KMS-11 (cell line): ENCODE results near the gene EME1.

Source experiments
- H2AFZ ChIP-seq: fragments of 200-600 bp; sonication (generic); 2 replicates; pipeline ENCODE4 v1.6.1; 2016; ENCODE audit warnings: antibody characterized with exemption, mixed run types, low read depth
- H3K27ac ChIP-seq: fragments of 200-600 bp; sonication (generic); 2 replicates; pipeline ENCODE4 v1.6.1; 2016; ENCODE audit warnings: mild to moderate bottlenecking, mixed run types
- H3K27me3 ChIP-seq: fragments of 200-600 bp; sonication (generic); 2 replicates; pipeline ENCODE4 v1.6.1; 2017; ENCODE audit warnings: mild to moderate bottlenecking, low read depth, mixed run types, moderate library complexity; ENCODE audit not compliant: insufficient read depth
- H3K36me3 ChIP-seq: fragments of 200-600 bp; sonication (generic); 2 replicates; pipeline ENCODE4 v1.6.1; 2017; ENCODE audit warnings: mild to moderate bottlenecking, mixed run types; ENCODE audit not compliant: insufficient read depth
- H3K4me1 ChIP-seq: fragments of 200-600 bp; sonication (generic); 2 replicates; pipeline ENCODE4 v1.6.1; 2016; ENCODE audit warnings: mild to moderate bottlenecking, low read depth, mixed run types; ENCODE audit not compliant: poor library complexity, severe bottlenecking
- H3K4me2 ChIP-seq: fragments of 200-600 bp; sonication (generic); 2 replicates; pipeline ENCODE4 v1.7.0; 2016; ENCODE audit warnings: mild to moderate bottlenecking, mixed run types
- H3K4me3 ChIP-seq: fragments of 200-600 bp; sonication (generic); IDR thresholded peaks from 2 replicates; pipeline ENCODE4 v1.6.1; 2017; ENCODE audit warnings: low read depth, low read length, mixed read lengths; ENCODE audit not compliant: insufficient read depth
- H3K79me2 ChIP-seq: fragments of 200-600 bp; sonication (generic); 2 replicates; pipeline ENCODE4 v1.6.1; 2016; ENCODE audit warnings: low read depth, mixed run types; ENCODE audit not compliant: insufficient read depth
- H3K9ac ChIP-seq: fragments of 200-600 bp; sonication (generic); 2 replicates; pipeline ENCODE4 v1.6.1; 2016; ENCODE audit warnings: mild to moderate bottlenecking, mixed run types
- H4K20me1 ChIP-seq: fragments of 200-600 bp; sonication (generic); 2 replicates; pipeline ENCODE4 v1.6.1; 2016; ENCODE audit warnings: mild to moderate bottlenecking, mixed run types; ENCODE audit not compliant: insufficient read depth
- TF ChIP-seq, protein P1 (sequence below): fragments of 200-600 bp; sonication (generic); conservative IDR thresholded peaks from 2 replicates; pipeline ENCODE4 v1.6.1; 2017; ENCODE audit warnings: low read depth, mild to moderate bottlenecking, antibody characterized with exemption, low read length, moderate library complexity, mixed read lengths

EME1 gene

DNA sequence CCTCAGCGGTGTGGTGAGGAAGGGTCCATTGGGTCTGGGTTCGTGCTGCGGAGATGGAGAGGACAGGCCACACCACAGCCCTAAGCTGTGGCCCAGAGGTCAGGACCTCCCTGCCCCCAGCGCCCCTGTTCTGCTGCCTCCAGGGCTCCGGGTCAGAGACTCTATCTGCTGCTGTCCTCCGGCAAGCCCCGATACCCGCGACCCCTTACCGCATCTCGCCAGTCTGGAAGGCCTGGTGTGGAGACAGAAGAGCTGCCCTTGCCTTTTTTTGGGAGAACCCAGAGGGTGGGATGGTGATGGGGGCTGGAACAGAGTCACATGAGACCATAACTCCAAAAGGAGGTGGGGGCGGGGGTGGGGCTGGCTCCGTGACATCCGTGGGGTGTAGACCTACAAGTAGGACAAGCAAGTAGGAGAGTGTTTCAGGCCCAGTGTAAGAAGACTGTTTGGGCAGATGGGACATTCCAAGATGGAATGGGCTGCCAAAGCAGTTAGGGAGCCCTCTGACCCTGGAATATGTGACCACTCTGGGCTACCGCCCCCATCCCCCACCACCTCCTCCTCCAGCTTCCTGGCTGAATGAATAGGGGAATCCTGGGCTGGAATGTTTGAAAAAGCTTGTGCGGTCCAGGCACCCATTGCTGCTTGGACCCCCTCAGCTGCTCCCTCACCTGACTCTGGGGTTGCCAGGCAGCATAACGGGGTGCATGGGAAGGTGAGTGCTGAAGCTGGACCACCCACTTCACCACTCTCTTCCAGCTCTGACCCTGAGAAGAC is 25.7 kb upstream of the EME1 start:
- no peaks in the 10 kb centered on the region for H3K36me3 ChIP-seq
- H3K79me2 ChIP-seq: peaks cover 21% of the 10 kb centered on the region; the same call in 1 of the 2 replicates
- TF ChIP-seq, protein P1, sequence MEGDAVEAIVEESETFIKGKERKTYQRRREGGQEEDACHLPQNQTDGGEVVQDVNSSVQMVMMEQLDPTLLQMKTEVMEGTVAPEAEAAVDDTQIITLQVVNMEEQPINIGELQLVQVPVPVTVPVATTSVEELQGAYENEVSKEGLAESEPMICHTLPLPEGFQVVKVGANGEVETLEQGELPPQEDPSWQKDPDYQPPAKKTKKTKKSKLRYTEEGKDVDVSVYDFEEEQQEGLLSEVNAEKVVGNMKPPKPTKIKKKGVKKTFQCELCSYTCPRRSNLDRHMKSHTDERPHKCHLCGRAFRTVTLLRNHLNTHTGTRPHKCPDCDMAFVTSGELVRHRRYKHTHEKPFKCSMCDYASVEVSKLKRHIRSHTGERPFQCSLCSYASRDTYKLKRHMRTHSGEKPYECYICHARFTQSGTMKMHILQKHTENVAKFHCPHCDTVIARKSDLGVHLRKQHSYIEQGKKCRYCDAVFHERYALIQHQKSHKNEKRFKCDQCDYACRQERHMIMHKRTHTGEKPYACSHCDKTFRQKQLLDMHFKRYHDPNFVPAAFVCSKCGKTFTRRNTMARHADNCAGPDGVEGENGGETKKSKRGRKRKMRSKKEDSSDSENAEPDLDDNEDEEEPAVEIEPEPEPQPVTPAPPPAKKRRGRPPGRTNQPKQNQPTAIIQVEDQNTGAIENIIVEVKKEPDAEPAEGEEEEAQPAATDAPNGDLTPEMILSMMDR: no peak
- no peaks in the 10 kb centered on the region for H3K27me3 ChIP-seq
- H3K27ac ChIP-seq: no peak overlapping the region
- H3K4me2 ChIP-seq: peak overlapping the region; percentile 93
- peaks cover 7% of the 10 kb centered on the region for H3K4me1 ChIP-seq
- no peaks in the 10 kb centered on the region for H4K20me1 ChIP-seq
- H3K9ac ChIP-seq: peak overlapping the region; percentile 87; the same call in 1 of the 2 replicates
- H3K4me3 ChIP-seq: no peak overlapping the region
- no peak overlapping the region for H2AFZ ChIP-seq

DNA sequence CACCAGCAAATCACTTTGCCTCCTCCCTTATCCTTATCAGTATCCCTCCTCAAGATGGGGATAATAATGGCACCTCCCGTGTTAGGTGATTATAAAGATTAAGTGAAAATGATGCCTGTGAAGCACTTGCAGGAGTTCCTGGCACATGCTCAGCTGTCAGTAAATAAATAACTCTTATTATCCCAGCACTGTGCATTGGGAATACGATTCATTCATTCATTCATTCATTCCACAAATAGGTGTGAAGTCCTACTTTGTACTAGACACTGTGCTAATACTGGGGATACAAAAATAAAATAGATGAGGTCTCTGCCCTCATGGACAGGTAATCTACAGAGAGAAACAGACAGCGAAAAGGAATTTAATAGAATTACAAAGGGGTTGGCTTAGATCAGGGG is 25.1 kb upstream of the EME1 start:
- no peak overlapping the region for H3K4me2 ChIP-seq

DNA sequence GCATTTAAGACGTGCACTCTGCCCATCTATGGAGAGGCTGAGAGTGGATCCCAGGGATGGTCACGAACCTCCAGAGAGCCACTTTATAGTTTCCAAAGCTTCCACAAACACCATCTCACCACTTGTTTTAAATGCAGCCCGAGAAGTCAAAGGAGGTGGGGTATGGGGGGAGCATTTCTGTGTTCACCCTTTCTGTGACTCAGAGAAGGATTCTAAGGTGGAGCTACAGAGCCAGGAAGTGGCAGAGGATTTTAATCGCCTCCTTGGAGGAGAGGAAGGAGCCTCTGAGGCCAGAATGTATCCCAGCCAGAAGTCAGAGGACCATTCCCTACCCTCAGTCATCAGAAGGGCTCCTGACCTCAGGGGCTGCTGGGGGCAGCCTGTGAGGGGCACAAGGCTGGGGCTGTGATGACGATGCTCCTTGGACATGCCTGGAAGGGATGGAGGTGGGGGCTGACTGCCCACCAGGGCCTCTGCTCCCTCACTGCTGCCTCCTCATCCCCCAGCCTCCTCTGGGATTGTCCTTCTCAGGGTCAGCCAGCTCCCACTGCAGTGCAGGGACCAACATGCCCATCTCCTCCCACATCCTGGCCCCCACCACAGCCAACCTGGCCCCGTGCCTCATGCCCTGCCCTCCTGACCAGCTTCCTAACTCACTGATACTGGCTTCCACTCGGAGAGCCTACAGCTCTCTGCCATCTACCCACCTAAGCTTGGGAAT is 24.3 kb upstream of the EME1 start:
- Histone ChIP-seq H3K27me3 (no peaks in the 10 kb centered on the region), H2AFZ (no peak overlapping the region), H3K4me1 (peaks cover 7% of the 10 kb centered on the region), H3K36me3 (no peaks in the 10 kb centered on the region), H3K4me3 (no peak overlapping the region), H4K20me1 (no peaks in the 10 kb centered on the region), H3K79me2 (peaks cover 21% of the 10 kb centered on the region; the same call in 1 of the 2 replicates), H3K4me2 (no peak overlapping the region), H3K9ac (no peak overlapping the region), H3K27ac (no peak overlapping the region)
- TF ChIP-seq, protein P1: no peak

More for the DNA sequence above, 25.1 kb upstream of the EME1 start:
- Histone ChIP-seq H3K27me3 (no peaks in the 10 kb centered on the region), H2AFZ (no peak overlapping the region), H3K4me1 (peaks cover 7% of the 10 kb centered on the region), H3K9ac (no peak overlapping the region), H3K27ac (no peak overlapping the region), H4K20me1 (no peaks in the 10 kb centered on the region), H3K79me2 (peaks cover 21% of the 10 kb centered on the region; the same call in 1 of the 2 replicates), H3K36me3 (no peaks in the 10 kb centered on the region), H3K4me3 (no peak overlapping the region)
- TF ChIP-seq, protein P1: no peak

DNA sequence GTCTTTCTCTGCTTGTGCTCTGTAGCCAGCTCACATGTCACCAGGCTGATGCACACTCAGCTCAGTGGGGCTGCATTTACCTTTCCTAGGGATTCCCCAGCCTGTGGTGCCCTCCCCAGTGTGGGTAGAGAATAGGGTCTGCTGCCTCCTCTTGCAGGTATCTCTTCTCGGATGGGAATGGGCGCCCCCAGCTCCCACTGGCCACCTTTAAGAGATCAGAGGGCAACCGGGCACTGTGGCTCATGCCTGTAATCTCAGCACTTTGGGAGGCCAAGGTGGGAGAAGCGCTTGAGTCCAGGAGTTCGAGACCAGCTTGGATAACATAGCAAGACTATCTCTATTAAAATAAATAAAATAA is 23.8 kb upstream of the EME1 start:
- H3K79me2 ChIP-seq: peaks cover 21% of the 10 kb centered on the region; the same call in 1 of the 2 replicates
- no peaks in the 10 kb centered on the region for H4K20me1 ChIP-seq
- H3K4me2 ChIP-seq: no peak overlapping the region
- H3K4me1 ChIP-seq: peaks cover 7% of the 10 kb centered on the region
- H2AFZ ChIP-seq: no peak overlapping the region
- no peaks in the 10 kb centered on the region for H3K36me3 ChIP-seq
- H3K27me3 ChIP-seq: no peaks in the 10 kb centered on the region
- H3K4me3 ChIP-seq: no peak overlapping the region
- TF ChIP-seq, protein P1: no peak
- H3K9ac ChIP-seq: no peak overlapping the region
- no peak overlapping the region for H3K27ac ChIP-seq
